Measurements from ENCODE around the gene EPHB2. TPM values are rescaled to one million over a fixed set of nuclear protein-coding genes. Genes with fewer than 3 reads are reported as not detected.

The EPHB2 gene
- total RNA-seq, 6 experiments from 2014 or later: 0.24 to 1.8 (median 0.62) TPM

- ATAC-seq: peak in 1 of 4 donors; percentile 32
- no peaks in the 10 kb centered on the region for H3K36me3 ChIP-seq
- H3K9me3 ChIP-seq: no peaks in the 10 kb centered on the region
- TF ChIP-seq POLR2A (IDR thresholded peaks at IDR 0.05) (no peak), CTCF (IDR thresholded peaks at IDR 0.05) (no peak)
- DNase-seq: no peak
- H3K4me1 ChIP-seq: no peaks in the 10 kb centered on the region
- H3K27ac ChIP-seq: no peak overlapping the region
- intact Hi-C loops (cut with DNase I): no loop called here
- no peaks in the 10 kb centered on the region for H3K27me3 ChIP-seq
- 51% methylated on average over 5 of the region's 5 CpGs for WGBS (ENCODE audit: insufficient coverage, low coverage, low lambda C conversion rate, missing lambda C conversion rate)
- H3K4me3 ChIP-seq: no peak overlapping the region
Measured at GRCh38 chr1:22821027-22821426, 110.4 kb downstream of the EPHB2 start.

DNA sequence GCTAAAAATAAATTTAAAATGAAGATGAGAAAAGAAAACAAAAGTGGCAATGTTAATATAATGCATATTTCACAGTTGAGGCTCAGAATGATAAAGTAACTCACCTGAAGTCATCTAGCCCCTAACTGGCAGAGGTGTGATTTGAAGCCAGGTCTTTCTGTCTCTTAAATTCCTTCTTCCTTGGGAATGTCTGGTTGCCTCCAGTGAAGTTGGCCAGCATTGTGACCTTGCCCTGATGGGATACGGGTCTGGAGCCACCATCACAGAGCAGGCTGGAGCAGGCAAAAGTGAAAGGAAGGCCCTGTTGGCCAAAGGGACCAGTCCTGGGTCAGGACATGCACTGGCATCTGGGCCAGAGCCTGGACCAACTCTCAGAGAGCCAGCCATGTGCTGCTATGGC is 111.7 kb downstream of the EPHB2 start:
- TF ChIP-seq CTCF (IDR thresholded peaks at IDR 0.05): no peak
- no peak overlapping the region for H3K4me3 ChIP-seq
- ATAC-seq (no peak), DNase-seq (no peak)
- no peaks in the 10 kb centered on the region for H3K27me3 ChIP-seq
- 80% methylated on average over 1 of the region's 1 CpG for WGBS (ENCODE audit: insufficient coverage, low coverage, low lambda C conversion rate, missing lambda C conversion rate)
- H3K36me3 ChIP-seq: no peaks in the 10 kb centered on the region
- peaks cover 0 to 8% (median 4%) of the 10 kb centered on the region in 4 donors for H3K4me1 ChIP-seq
- no peak overlapping the region for H3K27ac ChIP-seq
- no peaks in the 10 kb centered on the region for H3K9me3 ChIP-seq
- intact Hi-C loops (cut with DNase I): no loop called here

GRCh38 chr1:22824466-22824865 is 113.8 kb downstream of the EPHB2 start:
- TF ChIP-seq CTCF (IDR thresholded peaks at IDR 0.05) (no peak), POLR2A (IDR thresholded peaks at IDR 0.05) (no peak)
- H3K36me3 ChIP-seq: no peaks in the 10 kb centered on the region

DNA sequence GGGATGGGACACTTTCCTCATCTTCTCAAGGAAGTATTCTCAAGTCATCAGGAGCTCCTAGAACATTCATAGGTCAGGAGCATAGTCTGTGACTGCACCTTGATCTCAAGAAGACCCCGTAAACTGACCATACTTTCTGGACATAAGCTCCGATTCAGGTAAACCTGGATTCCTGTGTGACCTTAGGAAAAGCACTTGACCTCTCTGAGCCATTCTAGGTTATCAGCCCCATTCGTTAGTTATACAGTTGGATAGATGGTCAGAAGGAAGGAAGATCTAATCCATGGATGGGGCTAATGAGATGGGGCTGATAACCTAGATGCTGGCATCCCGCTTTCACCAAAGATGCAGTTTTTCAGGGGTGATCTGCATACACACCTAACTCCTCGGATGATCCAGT is 114.3 kb downstream of the EPHB2 start:
- 76% methylated on average over 4 of the region's 5 CpGs for WGBS (ENCODE audit: insufficient coverage, low coverage, low lambda C conversion rate, missing lambda C conversion rate)
- DNase-seq (no peak), ATAC-seq (no peak)
- H3K36me3 ChIP-seq: no peaks in the 10 kb centered on the region
- intact Hi-C loops (cut with DNase I): no loop called here
- H3K27ac ChIP-seq: no peak overlapping the region
- H3K4me3 ChIP-seq: no peak overlapping the region
- TF ChIP-seq CTCF (IDR thresholded peaks at IDR 0.05): no peak
- no peak for TF ChIP-seq POLR2A (IDR thresholded peaks at IDR 0.05)
- peaks cover 0 to 8% (median 4%) of the 10 kb centered on the region in 4 donors for H3K4me1 ChIP-seq
- H3K27me3 ChIP-seq: no peaks in the 10 kb centered on the region
- no peaks in the 10 kb centered on the region for H3K9me3 ChIP-seq

More at GRCh38 chr1:22824466-22824865, 113.8 kb downstream of the EPHB2 start:
- 97% methylated on average over 6 of the region's 10 CpGs for WGBS (ENCODE audit: insufficient coverage, low coverage, low lambda C conversion rate, missing lambda C conversion rate)
- intact Hi-C loops (cut with DNase I): no loop called here
- Histone ChIP-seq H3K27ac (no peak overlapping the region), H3K4me1 (peaks cover 0 to 8% (median 4%) of the 10 kb centered on the region in 4 donors), H3K27me3 (no peaks in the 10 kb centered on the region), H3K9me3 (no peaks in the 10 kb centered on the region), H3K4me3 (no peak overlapping the region)
- ATAC-seq: no peak
- peak in 1 of 3 donors; percentile 25 for DNase-seq
